Body of pancreas (tissue), 4 donors: ENCODE results near the gene HSPE1.

Experiments
- CTCF ChIP-seq, 7 experiments: fragments of 450-650 bp in 4 of 7; fragments of 200-600 bp in 3 of 7; sonication (generic) in 3 of 7; IDR thresholded peaks; one replicate each; pipeline ENCODE4 v1.5.1; 2016 to 2019; ENCODE audit warnings: antibody characterized with exemption in 7 of 7
- POLR2A ChIP-seq, 3 donors: fragments of 450-650 bp; IDR thresholded peaks; one replicate each; pipeline ENCODE4 v1.6.1; 2016; ENCODE audit warnings: antibody characterized with exemption in 3 of 3, mild to moderate bottlenecking in 2 of 3

GRCh38 chr2:197504000-197504399 is 3.8 kb downstream of the HSPE1 start:
- no peak for TF ChIP-seq CTCF (IDR thresholded peaks at IDR 0.05)
- no peak for TF ChIP-seq POLR2A (IDR thresholded peaks at IDR 0.05)
